GM12878 (cell line): Measurements from ENCODE around the gene PIK3R2. TPM values are rescaled to one million over a fixed set of nuclear protein-coding genes. Genes with fewer than 3 reads are reported as not detected.

Experiments used
- ATAC-seq: fragments of 200-7000 bp; cut with Tn5 transposase; 3 replicates; pipeline ENCODE4 v1.9.1; 2020; ENCODE audit warnings: mild to moderate bottlenecking, moderate library complexity
- BruUV-seq: library from RNA; stranded (reverse); fragments of 400-500 nt; replicated peaks from 2 replicates; lab custom pipeline; 2021; lab: Mats Ljungman, UMichigan
- CTCF ChIA-PET: fragments of 300-600 bp; sonication (Branson Sonifier 250); formaldehyde crosslinking; extraction: SDS; loops from one replicate; lab custom pipeline; 2021; ENCODE audit warnings: inconsistent platforms; lab: Yijun Ruan, JAX
- POLR2A ChIA-PET: fragments of 350-600 bp; formaldehyde crosslinking; extraction: SDS; loops from one replicate; lab custom pipeline; 2021; ENCODE audit warnings: inconsistent platforms; lab: Charles Lee
- RAD21 ChIA-PET: fragments of 300-600 bp; sonication (Branson Sonifier 250); formaldehyde crosslinking; loops from one replicate; lab custom pipeline; 2023; ENCODE audit warnings: antibody characterized with exemption; ENCODE audit not compliant: unreplicated experiment; lab: Charles Lee
- SMC1A ChIA-PET: fragments of 300-600 bp; sonication (Branson Sonifier 250); formaldehyde crosslinking; loops from one replicate; lab custom pipeline; 2023; ENCODE audit not compliant: unreplicated experiment, uncharacterized antibody; lab: Charles Lee
- DNase-seq: peaks from one replicate; pipeline ENCODE4 v3.0.0-alpha.2; 2011; ENCODE audit warnings: low read depth, low spot score
- FAIRE-seq: peaks from 3 replicates; lab custom pipeline; 2011; peaks lifted over from hg19 to GRCh38; lab: Jason Lieb, UNC
- H2AFZ ChIP-seq: 2 replicates; pipeline ENCODE4 v1.6.0; 2011; ENCODE audit warnings: low read depth, low read length, control low read depth; ENCODE audit not compliant: control insufficient read depth
- H3K27ac ChIP-seq: 2 replicates; pipeline ENCODE4 v1.5.1; 2011; ENCODE audit warnings: control low read depth; ENCODE audit not compliant: control insufficient read depth, insufficient read depth
- H3K27me3 ChIP-seq, 2 experiments: replicated peaks in 1 of 2; 2 replicates each; pipeline versions ENCODE4 v1.6.0 to v1.6.1; 2011; ENCODE audit warnings: low read length in 1 of 2; ENCODE audit not compliant: control insufficient read depth in 2 of 2, insufficient read depth in 2 of 2
- H3K36me3 ChIP-seq, 2 experiments: 2 replicates each; pipeline ENCODE4 v1.5.1; 2011; ENCODE audit warnings: low read length in 1 of 2; ENCODE audit not compliant: control insufficient read depth in 2 of 2, insufficient read depth in 2 of 2
- H3K4me1 ChIP-seq: 2 replicates; pipeline ENCODE4 v1.6.1; 2011; ENCODE audit warnings: mild to moderate bottlenecking, low read length, moderate library complexity, mixed read lengths; ENCODE audit not compliant: control insufficient read depth, insufficient read depth
- H3K4me2 ChIP-seq: 2 replicates; pipeline ENCODE4 v1.6.0; 2011; ENCODE audit warnings: control low read depth; ENCODE audit not compliant: control insufficient read depth, insufficient read depth
- H3K4me3 ChIP-seq: fragments of 200-600 bp; sonication (generic); 2 replicates; pipeline ENCODE4 v1.5.1; 2016
- H3K79me2 ChIP-seq: 2 replicates; pipeline ENCODE4 v1.6.0; 2011; ENCODE audit warnings: low read length; ENCODE audit not compliant: control insufficient read depth, insufficient read depth
- H3K9ac ChIP-seq: 2 replicates; pipeline ENCODE4 v1.8.0; 2011; ENCODE audit warnings: low read length, control low read depth, mixed read lengths; ENCODE audit not compliant: control insufficient read depth, insufficient read depth
- H3K9me3 ChIP-seq: replicated peaks from 3 replicates; pipeline ENCODE4 v1.5.1; 2011; ENCODE audit warnings: mild to moderate bottlenecking, low read length; ENCODE audit not compliant: control insufficient read depth, insufficient read depth
- H4K20me1 ChIP-seq: 2 replicates; pipeline ENCODE4 v1.6.0; 2011; ENCODE audit not compliant: control insufficient read depth, insufficient read depth
- EGR1 ChIP-seq, 2 experiments: IDR thresholded peaks; 1 replicate in 1 of 2; 2 replicates in 1 of 2; pipeline ENCODE4 v1.6.1; 2011 to 2012; ENCODE audit warnings: low read depth in 2 of 2, low read length in 2 of 2, borderline replicate concordance in 1 of 2, mild to moderate bottlenecking in 1 of 2, moderate library complexity in 1 of 2
- ESRRA ChIP-seq: IDR thresholded peaks from 2 replicates; pipeline ENCODE4 v1.6.1; 2012; ENCODE audit warnings: mild to moderate bottlenecking, low read length, improper control_type of control experiment
- GATAD2B ChIP-seq: fragments of 450-650 bp; conservative IDR thresholded peaks from 2 replicates; pipeline ENCODE4 v1.6.1; 2017; ENCODE audit warnings: low read depth, mild to moderate bottlenecking, moderate library complexity
- IKZF1 ChIP-seq: fragments of 450-650 bp; conservative IDR thresholded peaks from 2 replicates; pipeline ENCODE4 v1.6.1; 2017; ENCODE audit warnings: antibody characterized with exemption, mild to moderate bottlenecking
- NR2C2 ChIP-seq: IDR thresholded peaks from 2 replicates; pipeline ENCODE4 v1.6.1; 2011; ENCODE audit warnings: borderline replicate concordance, low read depth; ENCODE audit not compliant: control insufficient read depth, insufficient read length
- POLR2A ChIP-seq: IDR thresholded peaks from 2 replicates; pipeline ENCODE4 v1.6.1; 2011; ENCODE audit warnings: low read depth, mild to moderate bottlenecking, low read length
- ZNF217 ChIP-seq: fragments of 450-650 bp; IDR thresholded peaks from 2 replicates; pipeline ENCODE4 v1.6.1; 2017; ENCODE audit warnings: antibody characterized with exemption, mild to moderate bottlenecking
- WGBS: methylation state at CpG from one replicate; pipeline ENCODE4 v1.1.6; 2016; ENCODE audit warnings: low lambda C conversion rate; ENCODE audit not compliant: insufficient replicate concordance, insufficient coverage; ENCODE audit errors: missing lambda C conversion rate; 5-methylcytosine and 5-hydroxymethylcytosine counted together
- in situ Hi-C: fragments of 300-500 bp; cut with MboI; formaldehyde crosslinking; loops from 9 replicates; pipeline ENCODE4 v1.14.3; 2018; ENCODE audit warnings: mixed read lengths
- intact Hi-C: fragments of 100-400 bp; cut with micrococcal nuclease; formaldehyde crosslinking; loops from one replicate; pipeline ENCODE4 v1.14.2; 2022; ENCODE audit not compliant: unreplicated experiment
- polyA plus RNA-seq, 11 experiments: library from polyadenylated mRNA; depleted of rRNA in 4 of 11; unstranded in 6 of 11; stranded (reverse) in 5 of 11; fragments of >200 nt; fragmentation: Nextera tagmentation in 4 of 11; fragmentation: Illumina TruSeq in 1 of 11; extraction: Ambion mirVana in 4 of 11; extraction: Trizol in 1 of 11; gene quantifications; 1 replicate in 1 of 11; 2 replicates in 10 of 11; pipeline versions ENCODE4 v1.2.1 to v1.2.3, GENCODE V29; 2011 to 2016; ENCODE audit warnings: inconsistent platforms in 2 of 11, missing spikeins in 2 of 11, low read depth in 1 of 11
- total RNA-seq, 4 experiments: library from RNA; depleted of rRNA in 3 of 4; stranded (reverse); fragments of >200 nt in 3 of 4; fragmentation: Illumina TruSeq in 1 of 4; extraction: Trizol in 1 of 4; gene quantifications; 2 replicates each; pipeline versions ENCODE4 v1.2.1 to v1.2.3, GENCODE V29; 2013 to 2021

The PIK3R2 gene
- total and polyA plus RNA-seq, 10 of the 15 experiments (the other 5 are each of a cell fraction or from before 2014, with no cell fraction given), result 0.26 to 22.6 (median 2.5) TPM

- Histone ChIP-seq H3K27me3 (no peaks in the 10 kb centered on the region), H3K79me2 (peaks cover 30% of the 10 kb centered on the region), H3K4me1 (peaks cover 47% of the 10 kb centered on the region), H3K9ac (peak overlapping the region; percentile 83), H3K4me2 (peak overlapping the region; percentile 100), H4K20me1 (no peaks in the 10 kb centered on the region), H3K27ac (peak overlapping the region; percentile 79), H3K9me3 (no peaks in the 10 kb centered on the region; the same call in 2 of the 3 replicates), H2AFZ (no peak overlapping the region), H3K36me3 (peaks cover 17 to 19% of the 10 kb centered on the region in 2 experiments; a peak in 3 of 4 replicates), H3K4me3 (peak overlapping the region; percentile 94)
- 0 out of 2 replicates have a peak, but pooled peaks have one; percentile 14 for TF ChIP-seq IKZF1
- peak; percentile 16; the same call in 1 of the 2 replicates for TF ChIP-seq POLR2A
- TF ChIP-seq ZNF217, result no peak
- peak in 1 of 2 experiments; percentile 50; a peak in 1 of 3 replicates for TF ChIP-seq EGR1 (IDR thresholded peaks at IDR 0.05; ENCODE audit: borderline replicate concordance in 1 of 2, low read depth in 2 of 2, low read length in 2 of 2)
- TF ChIP-seq NR2C2, result no peak
- TF ChIP-seq ESRRA, result no peak
- 0 out of 2 replicates have a peak, but pooled peaks have one; percentile 31 for TF ChIP-seq GATAD2B
- ChIA-PET POLR2A (interaction anchor here (1.2 to 4.2 kb wide), 7 partner anchors 12 to 199 kb away, joined by 3 to 31 read pairs (median 4); partner anchors contain the start of genes MPV17L2, PIK3R2 and RAB3A), SMC1A (interaction anchor here (0.9 to 3.4 kb wide), 8 partner anchors 9 to 288 kb away, joined by 3 to 14 read pairs (median 4); partner anchors contain the start of genes MPV17L2 and RAB3A), RAD21 (interaction anchor here (0.5 to 4.5 kb wide), 7 partner anchors 10 to 62 kb away, joined by 3 to 15 read pairs (median 4); partner anchors contain the start of gene RAB3A), CTCF (interaction anchor here (1.0 to 1.2 kb wide), 5 partner anchors 9 to 236 kb away, joined by 3 to 4 read pairs (median 3); no protein-coding TSS in a partner anchor)
- in situ Hi-C loops, result no loop called here
- DNase-seq (no peak), FAIRE-seq (no peak), ATAC-seq (no peak)
- intact Hi-C loops, result loop anchor here (5.0 kb wide), 2 partner anchors 78 to 228 kb away; partner anchors contain the start of gene MAST3
- BruUV-seq, result no TSS peak
- under 1% methylated on average over 11 of the region's 11 CpGs for WGBS
These were observed 22.0 kb downstream of the PIK3R2 start for GRCh38 chr19:18174983-18175382.
